ENCODE data around the gene GDAP1L1.

- TF ChIP-seq CTCF (IDR thresholded peaks at IDR 0.05) (no peak), EZH2 (IDR thresholded peaks at IDR 0.05) (no peak), EZH2phosphoT487 (IDR thresholded peaks at IDR 0.05) (no peak)
Observed at GRCh38 chr20:44233436-44234016, 13.6 kb upstream of the GDAP1L1 start.

Data from neural progenitor cell (in vitro differentiated cells).